HL-60/S4 treated with retinoic acid at 250 ng/mL for 4 days and 3 days (cell line): ENCODE measurements around the gene SCNN1A.

Experiments
- in situ Hi-C: fragments of 300-500 bp; cut with MboI; formaldehyde crosslinking; loops from 2 replicates; pipeline ENCODE4 v1.7.0; 2022; ENCODE audit warnings: low sequenced_read_pairs

The SCNN1A gene

GRCh38 chr12:6301721-6302120 is 73.6 kb downstream of the SCNN1A start:
- in situ Hi-C loops, result no loop called here

GRCh38 chr12:6297170-6297569 is 78.2 kb downstream of the SCNN1A start:
- in situ Hi-C loops, result no loop called here
